ENCODE results near the gene ZNF813.
"Not testable (repeated sequence)": the region's sequence is repeated elsewhere in the genome, so short reads cannot be mapped to it uniquely, and the experiment has no call there.

Gene ZNF813

DNA sequence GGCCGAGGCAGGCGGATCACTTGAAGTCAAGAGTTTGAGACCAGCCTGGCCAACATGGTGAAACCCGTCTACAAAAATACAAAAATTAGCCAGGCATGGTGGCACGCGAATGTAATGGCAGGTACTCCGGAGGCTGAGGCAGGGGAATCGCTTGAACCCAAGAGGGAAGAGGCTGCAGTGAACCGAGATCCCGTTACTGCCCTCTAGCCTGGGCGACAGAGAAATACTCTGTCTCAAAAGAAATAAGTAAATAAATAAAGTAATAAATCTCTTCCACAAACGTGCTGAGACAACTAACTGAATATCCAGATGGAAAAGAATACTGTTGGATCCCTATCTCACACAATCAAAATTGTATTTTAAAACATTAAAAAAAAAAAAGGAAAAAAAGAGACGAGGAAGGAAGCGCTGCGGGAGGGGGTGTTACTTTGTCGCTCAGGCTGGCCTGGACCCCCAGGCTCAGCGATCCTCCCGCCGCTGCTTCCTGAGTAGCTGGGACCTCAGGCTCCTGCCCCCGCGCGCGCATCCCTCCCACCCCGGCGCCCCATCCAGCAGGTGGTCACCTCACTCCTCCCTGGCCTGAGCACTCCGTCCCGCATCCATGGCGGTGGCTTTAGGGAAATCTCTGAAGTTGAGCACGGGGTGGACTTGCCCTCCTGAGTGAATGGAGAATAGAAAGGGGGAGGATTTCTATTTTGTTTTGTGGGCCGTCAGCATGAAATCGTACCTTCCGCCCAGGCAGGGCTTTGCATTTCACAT is 628 bp upstream of the ZNF813 start:
- Histone ChIP-seq H3K4me1 (ENCODE audit: low read depth, poor library complexity, severe bottlenecking) (no peaks in the 10 kb centered on the region), H3K36me3 (ENCODE audit: insufficient read depth) (no peaks in the 10 kb centered on the region), H4K20me1 (ENCODE audit: insufficient read depth) (no peaks in the 10 kb centered on the region), H3K27ac (no peak overlapping the region), H2AFZ (ENCODE audit: low read depth) (no peak overlapping the region), H3K4me3 (IDR thresholded peaks at IDR 0.05; ENCODE audit: insufficient read depth, low read depth, low read length) (no peak overlapping the region), H3K9ac (no peak overlapping the region), H3K4me2 (no peak overlapping the region), H3K27me3 (ENCODE audit: insufficient read depth, low read depth) (no peaks in the 10 kb centered on the region), H3K79me2 (ENCODE audit: insufficient read depth, low read depth) (no peaks in the 10 kb centered on the region)
- TF ChIP-seq CTCF (conservative IDR thresholded peaks at IDR 0.05; ENCODE audit: low read depth, low read length), result no peak

GRCh38 chr19:53468628-53469027 is 1.1 kb downstream of the ZNF813 start:
- not testable (repeated sequence) for H3K36me3 ChIP-seq (ENCODE audit: insufficient read depth); H3K79me2 ChIP-seq (ENCODE audit: insufficient read depth, low read depth); H3K27me3 ChIP-seq (ENCODE audit: insufficient read depth, low read depth); H3K4me3 ChIP-seq (IDR thresholded peaks at IDR 0.05; ENCODE audit: insufficient read depth, low read depth, low read length); H4K20me1 ChIP-seq (ENCODE audit: insufficient read depth); H2AFZ ChIP-seq (ENCODE audit: low read depth); H3K27ac ChIP-seq; H3K9ac ChIP-seq; H3K4me1 ChIP-seq (ENCODE audit: low read depth, poor library complexity, severe bottlenecking); H3K4me2 ChIP-seq

DNA sequence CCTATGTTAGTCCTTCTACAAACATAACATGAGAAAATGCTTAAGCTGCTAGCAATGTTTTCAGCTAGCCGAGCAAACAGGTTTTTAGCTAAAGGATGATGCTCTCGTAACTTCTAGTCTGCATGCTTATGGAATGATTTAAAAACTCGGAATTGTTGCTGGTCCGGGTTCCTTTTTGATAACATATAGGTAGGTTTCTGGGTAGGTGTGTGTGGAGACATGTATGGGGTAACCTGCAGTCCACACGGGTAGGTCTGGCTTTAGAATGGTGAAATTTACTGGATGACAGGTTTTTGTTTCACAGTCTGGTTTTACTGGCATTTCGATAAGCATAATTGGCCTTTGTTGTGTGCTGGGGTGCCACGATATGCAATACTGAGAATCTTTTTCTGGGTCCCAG is 4.4 kb downstream of the ZNF813 start:
- Histone ChIP-seq H3K79me2 (ENCODE audit: insufficient read depth, low read depth) (no peaks in the 10 kb centered on the region), H2AFZ (ENCODE audit: low read depth) (no peak overlapping the region), H4K20me1 (ENCODE audit: insufficient read depth) (no peaks in the 10 kb centered on the region), H3K4me1 (ENCODE audit: low read depth, poor library complexity, severe bottlenecking) (no peaks in the 10 kb centered on the region), H3K27ac (no peak overlapping the region), H3K4me2 (no peak overlapping the region), H3K36me3 (ENCODE audit: insufficient read depth) (no peaks in the 10 kb centered on the region), H3K27me3 (ENCODE audit: insufficient read depth, low read depth) (no peaks in the 10 kb centered on the region), H3K9ac (no peak overlapping the region), H3K4me3 (IDR thresholded peaks at IDR 0.05; ENCODE audit: insufficient read depth, low read depth, low read length) (no peak overlapping the region)
- TF ChIP-seq CTCF (conservative IDR thresholded peaks at IDR 0.05; ENCODE audit: low read depth, low read length), result no peak

DNA sequence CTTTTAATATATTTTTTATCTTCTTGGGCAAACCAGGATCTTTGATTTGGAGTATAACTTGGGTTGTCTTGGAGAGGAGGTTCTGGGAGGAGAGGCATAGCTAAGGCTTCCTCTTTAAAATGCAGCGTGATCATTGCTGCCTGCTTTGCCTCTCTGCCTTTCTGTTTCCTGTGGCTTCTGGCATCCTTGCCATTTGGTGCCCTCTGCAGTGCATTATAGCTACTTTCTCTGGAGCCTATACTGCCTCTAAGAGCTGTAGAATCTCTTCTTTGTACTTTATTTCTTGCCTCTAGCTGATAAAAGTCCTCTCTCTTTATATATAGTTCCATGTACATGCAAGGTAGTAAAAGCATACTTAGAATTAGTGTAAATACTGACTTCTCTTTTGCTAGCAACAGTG is 7.3 kb downstream of the ZNF813 start:
- not testable (repeated sequence) for H3K36me3 ChIP-seq (ENCODE audit: insufficient read depth)

DNA sequence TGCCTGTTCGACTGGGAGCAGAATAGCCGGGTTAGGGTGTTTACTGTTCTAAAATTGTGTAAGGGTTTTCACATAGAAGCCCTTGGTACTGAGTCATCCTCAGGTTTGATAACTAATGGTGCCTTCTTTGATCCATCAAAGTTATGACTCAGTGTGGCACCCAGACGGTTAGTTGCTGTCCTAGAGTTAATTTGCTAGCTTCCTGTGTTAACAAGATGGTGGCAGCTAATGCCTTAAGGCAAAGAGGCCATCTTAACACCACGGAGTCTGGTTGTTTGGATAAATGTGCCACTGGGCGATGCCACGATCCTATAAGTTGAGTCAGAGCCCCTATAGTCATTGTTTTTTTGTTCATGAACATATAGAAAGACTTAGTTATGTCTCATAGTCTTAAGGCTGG is 7.9 kb downstream of the ZNF813 start:
- H3K9ac ChIP-seq; H3K4me2 ChIP-seq; H4K20me1 ChIP-seq (ENCODE audit: insufficient read depth); H3K27ac ChIP-seq; H3K27me3 ChIP-seq (ENCODE audit: insufficient read depth, low read depth); H3K4me1 ChIP-seq (ENCODE audit: low read depth, poor library complexity, severe bottlenecking); H2AFZ ChIP-seq (ENCODE audit: low read depth); H3K36me3 ChIP-seq (ENCODE audit: insufficient read depth); H3K4me3 ChIP-seq (IDR thresholded peaks at IDR 0.05; ENCODE audit: insufficient read depth, low read depth, low read length); H3K79me2 ChIP-seq (ENCODE audit: insufficient read depth, low read depth): not testable (repeated sequence)

More for the DNA sequence above, 7.3 kb downstream of the ZNF813 start:
- H3K9ac ChIP-seq; H4K20me1 ChIP-seq (ENCODE audit: insufficient read depth); H3K79me2 ChIP-seq (ENCODE audit: insufficient read depth, low read depth); H3K4me2 ChIP-seq; H2AFZ ChIP-seq (ENCODE audit: low read depth); H3K4me1 ChIP-seq (ENCODE audit: low read depth, poor library complexity, severe bottlenecking); H3K27me3 ChIP-seq (ENCODE audit: insufficient read depth, low read depth); H3K4me3 ChIP-seq (IDR thresholded peaks at IDR 0.05; ENCODE audit: insufficient read depth, low read depth, low read length); H3K27ac ChIP-seq: not testable (repeated sequence)

GRCh38 chr19:53483751-53484150 is 16.2 kb downstream of the ZNF813 start:
- H4K20me1 ChIP-seq (ENCODE audit: insufficient read depth); H3K27me3 ChIP-seq (ENCODE audit: insufficient read depth, low read depth); H3K4me3 ChIP-seq (IDR thresholded peaks at IDR 0.05; ENCODE audit: insufficient read depth, low read depth, low read length); H3K9ac ChIP-seq; H3K4me1 ChIP-seq (ENCODE audit: low read depth, poor library complexity, severe bottlenecking); H3K79me2 ChIP-seq (ENCODE audit: insufficient read depth, low read depth); H3K4me2 ChIP-seq; H3K27ac ChIP-seq; H2AFZ ChIP-seq (ENCODE audit: low read depth); H3K36me3 ChIP-seq (ENCODE audit: insufficient read depth): not testable (repeated sequence)

Measured in KMS-11 (cell line).